ENCODE data around the gene ATF6.
"Not testable (repeated sequence)": the region's sequence is repeated elsewhere in the genome, so short reads cannot be mapped to it uniquely, and the experiment has no call there.

ATF6 gene

DNA sequence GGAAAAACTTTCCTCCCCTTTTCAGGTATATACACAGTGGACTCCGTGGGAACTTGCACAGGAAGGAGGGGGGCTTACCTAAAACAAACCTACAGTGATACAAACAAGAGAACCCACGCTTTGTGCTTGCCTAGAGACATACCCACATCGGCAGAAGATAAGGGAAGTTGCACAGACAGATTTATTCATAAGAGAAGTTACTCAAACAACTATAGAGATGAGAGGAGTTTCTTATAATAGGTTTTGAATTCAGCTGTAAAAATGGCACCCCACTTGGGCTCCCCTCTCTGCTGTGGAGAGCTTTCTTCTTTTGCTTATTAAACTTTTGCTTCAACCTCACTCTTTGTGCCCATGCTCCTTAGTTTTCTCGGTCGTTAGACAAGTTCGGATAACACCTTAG is 18.3 kb upstream of the ATF6 start:
- TF ChIP-seq POLR2A (IDR thresholded peaks at IDR 0.05; ENCODE audit: low read depth, low read length) (no peak), POU2F2 (IDR thresholded peaks at IDR 0.05; ENCODE audit: low read depth, low read length) (no peak), PAX5 (IDR thresholded peaks at IDR 0.05; ENCODE audit: insufficient read depth, low read length, severe bottlenecking) (no peak), TAF1 (IDR thresholded peaks at IDR 0.05; ENCODE audit: low read depth, low read length) (no peak), POLR2AphosphoS5 (IDR thresholded peaks at IDR 0.05; ENCODE audit: low read depth, low read length) (no peak), SPI1 (IDR thresholded peaks at IDR 0.05; ENCODE audit: low read depth, low read length) (0 out of 2 replicates have a peak, but pooled peaks have one; percentile 25)
- FAIRE-seq = no peak
- no peak for DNase-seq (ENCODE audit: insufficient read length, low spot score)

DNA sequence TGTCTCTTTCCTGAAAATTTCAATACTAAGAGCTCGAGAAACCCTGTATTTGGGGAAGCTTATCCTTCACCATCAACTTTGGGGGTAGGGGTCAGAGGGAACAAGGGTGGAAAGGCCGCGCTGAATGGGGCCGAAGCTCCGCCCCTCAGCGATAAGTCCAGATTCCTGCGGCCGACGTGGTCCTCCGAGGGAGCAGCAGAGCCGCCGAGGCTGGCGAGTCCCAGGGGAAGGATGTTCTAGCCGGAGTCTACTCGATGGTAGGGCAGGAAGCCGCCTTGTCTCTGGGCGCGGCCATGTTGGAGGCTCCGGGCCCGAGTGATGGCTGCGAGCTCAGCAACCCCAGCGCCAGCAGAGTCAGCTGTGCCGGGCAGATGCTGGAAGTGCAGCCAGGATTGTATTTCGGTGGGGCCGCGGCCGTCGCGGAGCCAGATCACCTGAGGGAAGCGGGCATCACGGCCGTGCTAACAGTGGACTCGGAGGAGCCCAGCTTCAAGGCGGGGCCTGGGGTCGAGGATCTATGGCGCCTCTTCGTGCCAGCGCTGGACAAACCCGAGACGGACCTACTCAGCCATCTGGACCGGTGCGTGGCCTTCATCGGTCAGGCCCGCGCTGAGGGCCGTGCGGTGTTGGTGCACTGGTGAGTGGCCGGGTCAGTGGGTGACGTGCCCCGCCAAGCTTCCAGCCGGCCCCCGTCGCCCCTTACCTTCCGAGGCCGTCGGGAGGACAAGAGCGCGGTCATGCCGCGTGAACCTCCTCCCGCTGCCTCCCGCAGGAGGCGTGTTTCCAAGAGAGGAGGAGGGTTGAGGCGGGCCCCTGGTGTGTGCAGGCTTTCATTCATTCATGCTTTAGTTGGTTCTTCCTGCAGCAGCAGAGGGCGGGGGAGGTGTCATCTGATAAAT is 16.4 kb upstream of the ATF6 start, which contains the start of gene DUSP12:
DUSP12 (plus strand) TSS at position 278 of the 899 bp plus-strand sequence; CDS start at position 294, 16 bp downstream.
- TF ChIP-seq SPI1 (IDR thresholded peaks at IDR 0.05; ENCODE audit: low read depth, low read length) (no peak), POLR2AphosphoS5 (IDR thresholded peaks at IDR 0.05; ENCODE audit: low read depth, low read length) (peak; percentile 90), PAX5 (IDR thresholded peaks at IDR 0.05; ENCODE audit: insufficient read depth, low read length, severe bottlenecking) (no peak), POLR2A (IDR thresholded peaks at IDR 0.05; ENCODE audit: low read depth, low read length) (peak; percentile 82), TAF1 (IDR thresholded peaks at IDR 0.05; ENCODE audit: low read depth, low read length) (peak; percentile 92), POU2F2 (IDR thresholded peaks at IDR 0.05; ENCODE audit: low read depth, low read length) (peak; percentile 77)
- FAIRE-seq (peak; percentile 96), DNase-seq (ENCODE audit: insufficient read length, low spot score) (peak; percentile 71)

DNA sequence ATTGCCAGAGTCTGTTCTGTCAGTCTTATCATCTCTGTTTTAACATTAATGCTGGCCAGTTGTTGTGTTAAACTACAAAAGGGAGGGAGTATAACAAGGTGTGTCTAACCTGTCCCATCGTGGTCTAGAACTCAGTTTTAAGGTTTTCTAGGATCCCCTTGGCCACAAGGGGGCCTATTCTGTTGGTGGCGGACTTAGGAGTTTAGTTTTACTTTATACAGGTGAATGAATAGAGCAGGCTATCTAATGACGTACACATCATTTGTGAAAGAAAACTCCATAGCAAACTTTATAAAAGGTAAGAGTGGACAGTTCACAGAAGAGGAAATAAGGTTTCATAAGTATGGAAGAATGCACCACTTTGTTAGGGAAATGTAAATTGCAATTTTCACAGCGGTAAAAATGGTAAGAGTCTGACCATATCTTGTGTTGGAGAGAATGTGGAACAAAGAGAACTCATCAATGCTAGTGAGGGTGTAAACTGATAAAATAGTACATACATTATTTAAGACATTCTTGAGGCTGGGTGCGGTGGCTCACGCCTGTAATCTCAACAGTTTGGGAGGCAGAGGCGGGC is 2.5 kb upstream of the ATF6 start:
- DNase-seq (ENCODE audit: insufficient read length, low spot score) (no peak), FAIRE-seq (peak; percentile 92)
- no peak for TF ChIP-seq POLR2AphosphoS5 (IDR thresholded peaks at IDR 0.05; ENCODE audit: low read depth, low read length)
- TF ChIP-seq POLR2A (IDR thresholded peaks at IDR 0.05; ENCODE audit: low read depth, low read length) = no peak
- no peak for TF ChIP-seq POU2F2 (IDR thresholded peaks at IDR 0.05; ENCODE audit: low read depth, low read length)
- TF ChIP-seq SPI1 (IDR thresholded peaks at IDR 0.05; ENCODE audit: low read depth, low read length) = no peak
- TF ChIP-seq PAX5 (IDR thresholded peaks at IDR 0.05; ENCODE audit: insufficient read depth, low read length, severe bottlenecking) = no peak
- TF ChIP-seq TAF1 (IDR thresholded peaks at IDR 0.05; ENCODE audit: low read depth, low read length) = no peak

DNA sequence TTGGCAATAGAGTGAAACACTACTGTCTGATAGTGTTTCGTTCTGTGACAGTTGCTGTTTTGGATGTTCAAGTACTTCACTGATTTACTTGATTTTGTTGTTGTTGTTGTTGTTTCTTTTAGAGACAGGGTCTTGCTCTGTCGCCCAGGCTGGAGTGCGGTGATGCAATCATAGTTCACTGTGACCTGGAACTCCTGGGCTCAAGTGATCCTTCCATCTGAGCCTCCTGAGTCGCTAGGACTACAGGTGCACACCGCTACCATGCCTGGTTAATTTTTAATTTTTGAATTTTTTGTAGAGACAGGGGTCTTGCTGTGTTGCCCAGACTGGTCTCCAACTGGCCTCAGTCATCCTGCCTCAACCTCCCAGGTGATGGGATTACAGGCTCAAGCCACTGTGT is 2.3 kb downstream of the ATF6 start:
- FAIRE-seq (no peak), DNase-seq (ENCODE audit: insufficient read length, low spot score) (no peak)
- no peak for TF ChIP-seq POU2F2 (IDR thresholded peaks at IDR 0.05; ENCODE audit: low read depth, low read length)
- TF ChIP-seq SPI1 (IDR thresholded peaks at IDR 0.05; ENCODE audit: low read depth, low read length) = no peak
- no peak for TF ChIP-seq POLR2AphosphoS5 (IDR thresholded peaks at IDR 0.05; ENCODE audit: low read depth, low read length)
- no peak for TF ChIP-seq POLR2A (IDR thresholded peaks at IDR 0.05; ENCODE audit: low read depth, low read length)
- no peak for TF ChIP-seq PAX5 (IDR thresholded peaks at IDR 0.05; ENCODE audit: insufficient read depth, low read length, severe bottlenecking)
- TF ChIP-seq TAF1 (IDR thresholded peaks at IDR 0.05; ENCODE audit: low read depth, low read length) = no peak

DNA sequence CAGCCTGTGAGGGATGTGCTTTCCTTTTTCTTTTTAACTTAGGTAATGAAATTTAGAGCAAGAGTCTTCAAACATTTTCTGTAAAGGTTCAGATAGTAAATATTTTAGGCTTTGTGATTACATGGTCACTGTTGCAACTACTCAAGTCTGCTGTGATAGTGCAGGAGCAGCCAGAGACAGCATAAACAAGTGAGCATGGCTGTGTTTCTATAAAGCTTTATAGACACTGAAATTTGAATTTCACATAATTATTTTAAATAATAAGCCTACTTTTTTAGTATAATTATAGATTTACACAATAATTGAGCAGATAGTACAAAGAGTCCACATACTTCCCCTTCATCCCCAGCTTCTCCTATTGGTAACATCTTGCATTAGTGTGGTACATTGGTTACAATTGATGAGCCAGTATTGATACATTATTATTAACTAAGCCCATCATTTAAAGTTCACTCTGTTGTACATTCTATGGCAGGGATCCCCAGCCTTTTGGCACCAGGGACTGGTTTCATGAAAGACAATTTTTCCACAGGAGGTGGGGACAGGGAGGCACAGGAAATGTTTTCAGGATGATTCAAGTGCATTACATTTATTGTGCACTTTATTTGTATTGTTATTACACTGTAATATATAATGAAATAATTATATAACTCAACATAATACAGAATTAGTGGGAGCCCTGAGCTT is 3.0 kb downstream of the ATF6 start:
- FAIRE-seq (no peak), DNase-seq (ENCODE audit: insufficient read length, low spot score) (no peak)
- TF ChIP-seq POLR2A (IDR thresholded peaks at IDR 0.05; ENCODE audit: low read depth, low read length) (no peak), POLR2AphosphoS5 (IDR thresholded peaks at IDR 0.05; ENCODE audit: low read depth, low read length) (no peak), SPI1 (IDR thresholded peaks at IDR 0.05; ENCODE audit: low read depth, low read length) (no peak), TAF1 (IDR thresholded peaks at IDR 0.05; ENCODE audit: low read depth, low read length) (no peak), PAX5 (IDR thresholded peaks at IDR 0.05; ENCODE audit: insufficient read depth, low read length, severe bottlenecking) (no peak), POU2F2 (IDR thresholded peaks at IDR 0.05; ENCODE audit: low read depth, low read length) (no peak)

DNA sequence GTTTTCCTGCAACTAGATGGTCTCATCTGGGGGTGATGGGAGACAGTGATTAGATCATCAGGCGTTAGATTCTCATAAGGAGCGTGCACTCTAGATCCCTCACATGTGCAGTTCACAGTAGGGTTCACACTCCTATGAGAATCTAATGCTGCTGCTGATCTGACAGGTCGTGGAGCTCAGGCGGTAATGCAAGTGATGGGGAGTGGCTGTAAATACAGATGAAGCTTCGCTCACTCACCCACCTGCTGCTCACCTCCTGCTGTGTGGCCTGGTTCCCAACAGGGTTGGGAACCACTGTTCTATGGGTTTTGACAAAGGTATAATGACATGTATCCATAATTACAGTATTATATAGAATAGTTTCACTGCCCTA is 3.5 kb downstream of the ATF6 start:
- not testable (repeated sequence) for FAIRE-seq; DNase-seq (ENCODE audit: insufficient read length, low spot score)

DNA sequence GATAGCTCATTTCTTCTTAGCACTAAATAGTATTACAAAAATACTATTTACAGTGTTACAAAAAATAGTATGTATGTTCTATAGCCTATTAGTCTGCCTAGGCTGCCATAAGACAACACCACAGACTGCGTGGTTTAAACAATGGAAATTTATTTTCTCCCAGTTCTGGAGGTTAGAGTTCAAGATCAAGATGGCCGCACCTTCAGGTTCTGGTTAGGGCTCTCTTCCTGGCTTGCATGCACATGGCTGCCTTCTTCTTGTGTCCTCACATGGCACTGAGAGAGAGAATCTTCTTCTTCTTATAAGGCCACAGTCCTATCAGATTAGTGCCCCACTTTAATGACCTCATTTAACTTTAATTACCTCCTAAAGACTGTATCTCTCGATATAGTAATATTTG is 4.1 kb downstream of the ATF6 start:
- FAIRE-seq = no peak
- no peak for TF ChIP-seq POU2F2 (IDR thresholded peaks at IDR 0.05; ENCODE audit: low read depth, low read length)
- no peak for TF ChIP-seq POLR2A (IDR thresholded peaks at IDR 0.05; ENCODE audit: low read depth, low read length)
- TF ChIP-seq POLR2AphosphoS5 (IDR thresholded peaks at IDR 0.05; ENCODE audit: low read depth, low read length) = no peak
- TF ChIP-seq SPI1 (IDR thresholded peaks at IDR 0.05; ENCODE audit: low read depth, low read length) = no peak
- no peak for TF ChIP-seq PAX5 (IDR thresholded peaks at IDR 0.05; ENCODE audit: insufficient read depth, low read length, severe bottlenecking)
- TF ChIP-seq TAF1 (IDR thresholded peaks at IDR 0.05; ENCODE audit: low read depth, low read length) = no peak

DNA sequence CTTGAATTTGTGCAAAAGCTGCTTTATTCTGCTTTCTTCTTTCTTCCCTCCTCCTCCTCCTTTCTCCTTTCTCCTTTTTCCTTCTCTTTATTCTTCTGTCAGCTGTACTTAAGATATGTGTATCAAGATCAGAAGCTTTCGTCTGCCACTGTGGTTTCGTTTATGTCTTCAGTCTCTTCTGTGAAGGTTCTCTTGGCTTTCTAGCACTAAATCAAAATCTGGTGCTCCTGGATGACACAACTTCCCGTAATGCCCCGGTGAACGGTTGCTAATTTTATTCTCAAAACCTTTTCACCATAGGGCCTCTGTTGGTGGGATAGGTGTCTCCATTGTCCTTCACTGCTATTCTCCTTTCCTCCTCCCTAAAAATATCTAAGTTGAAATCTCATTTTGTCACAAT is 5.0 kb downstream of the ATF6 start:
- DNase-seq (ENCODE audit: insufficient read length, low spot score) (no peak), FAIRE-seq (no peak)
- no peak for TF ChIP-seq POU2F2 (IDR thresholded peaks at IDR 0.05; ENCODE audit: low read depth, low read length)
- TF ChIP-seq POLR2A (IDR thresholded peaks at IDR 0.05; ENCODE audit: low read depth, low read length) = no peak
- TF ChIP-seq POLR2AphosphoS5 (IDR thresholded peaks at IDR 0.05; ENCODE audit: low read depth, low read length) = no peak
- TF ChIP-seq SPI1 (IDR thresholded peaks at IDR 0.05; ENCODE audit: low read depth, low read length) = no peak
- TF ChIP-seq PAX5 (IDR thresholded peaks at IDR 0.05; ENCODE audit: insufficient read depth, low read length, severe bottlenecking) = no peak
- TF ChIP-seq TAF1 (IDR thresholded peaks at IDR 0.05; ENCODE audit: low read depth, low read length) = no peak

More for the DNA sequence above, 4.1 kb downstream of the ATF6 start:
- no peak for DNase-seq (ENCODE audit: insufficient read length, low spot score)

DNA sequence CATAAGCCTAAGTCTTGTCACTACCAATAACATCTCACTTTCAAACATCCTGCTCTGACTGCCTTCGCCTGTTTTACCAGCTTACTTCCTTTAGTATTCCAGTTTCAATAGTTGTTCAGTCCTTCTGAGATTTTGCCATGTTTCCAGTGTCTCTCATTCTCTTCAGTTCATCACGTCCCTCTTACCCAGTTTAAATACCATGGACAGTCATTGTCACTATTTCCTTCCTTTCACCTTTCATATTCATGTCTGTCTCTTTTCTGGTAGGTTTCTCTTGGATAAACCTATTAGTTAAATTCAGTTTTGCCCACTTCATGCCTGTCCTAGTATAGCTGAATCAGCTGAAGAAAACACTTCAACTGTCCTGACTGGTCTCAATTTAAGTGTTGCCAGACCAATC is 5.9 kb downstream of the ATF6 start:
- TF ChIP-seq POLR2AphosphoS5 (IDR thresholded peaks at IDR 0.05; ENCODE audit: low read depth, low read length) (no peak), TAF1 (IDR thresholded peaks at IDR 0.05; ENCODE audit: low read depth, low read length) (no peak), PAX5 (IDR thresholded peaks at IDR 0.05; ENCODE audit: insufficient read depth, low read length, severe bottlenecking) (no peak), SPI1 (IDR thresholded peaks at IDR 0.05; ENCODE audit: low read depth, low read length) (no peak), POLR2A (IDR thresholded peaks at IDR 0.05; ENCODE audit: low read depth, low read length) (no peak), POU2F2 (IDR thresholded peaks at IDR 0.05; ENCODE audit: low read depth, low read length) (no peak)
- FAIRE-seq (peak; percentile 65), DNase-seq (ENCODE audit: insufficient read length, low spot score) (no peak)

Measured in GM12891 (cell line).